GM12878 (cell line): ENCODE measurements around the gene UBA7. TPM values are rescaled to one million over a fixed set of nuclear protein-coding genes. Genes with fewer than 3 reads are reported as not detected.
"Not testable (repeated sequence)": the region's sequence is repeated elsewhere in the genome, so short reads cannot be mapped to it uniquely, and the experiment has no call there.

Experiments used
- ATAC-seq: fragments of 200-7000 bp; cut with Tn5 transposase; 3 replicates; pipeline ENCODE4 v1.9.1; 2020; ENCODE audit warnings: mild to moderate bottlenecking, moderate library complexity
- BruUV-seq: library from RNA; stranded (reverse); fragments of 400-500 nt; replicated peaks from 2 replicates; lab custom pipeline; 2021; lab: Mats Ljungman, UMichigan
- CTCF ChIA-PET: fragments of 300-600 bp; sonication (Branson Sonifier 250); formaldehyde crosslinking; extraction: SDS; loops from one replicate; lab custom pipeline; 2021; ENCODE audit warnings: inconsistent platforms; lab: Yijun Ruan, JAX
- POLR2A ChIA-PET: fragments of 350-600 bp; formaldehyde crosslinking; extraction: SDS; loops from one replicate; lab custom pipeline; 2021; ENCODE audit warnings: inconsistent platforms; lab: Charles Lee
- RAD21 ChIA-PET: fragments of 300-600 bp; sonication (Branson Sonifier 250); formaldehyde crosslinking; loops from one replicate; lab custom pipeline; 2023; ENCODE audit warnings: antibody characterized with exemption; ENCODE audit not compliant: unreplicated experiment; lab: Charles Lee
- SMC1A ChIA-PET: fragments of 300-600 bp; sonication (Branson Sonifier 250); formaldehyde crosslinking; loops from one replicate; lab custom pipeline; 2023; ENCODE audit not compliant: unreplicated experiment, uncharacterized antibody; lab: Charles Lee
- DNase-seq: peaks from one replicate; pipeline ENCODE4 v3.0.0-alpha.2; 2011; ENCODE audit warnings: low read depth, low spot score
- FAIRE-seq: peaks from 3 replicates; lab custom pipeline; 2011; peaks lifted over from hg19 to GRCh38; lab: Jason Lieb, UNC
- H2AFZ ChIP-seq: 2 replicates; pipeline ENCODE4 v1.6.0; 2011; ENCODE audit warnings: low read depth, low read length, control low read depth; ENCODE audit not compliant: control insufficient read depth
- H3K27ac ChIP-seq: 2 replicates; pipeline ENCODE4 v1.5.1; 2011; ENCODE audit warnings: control low read depth; ENCODE audit not compliant: control insufficient read depth, insufficient read depth
- H3K27me3 ChIP-seq, 2 experiments: replicated peaks in 1 of 2; 2 replicates each; pipeline versions ENCODE4 v1.6.0 to v1.6.1; 2011; ENCODE audit warnings: low read length in 1 of 2; ENCODE audit not compliant: control insufficient read depth in 2 of 2, insufficient read depth in 2 of 2
- H3K36me3 ChIP-seq, 2 experiments: 2 replicates each; pipeline ENCODE4 v1.5.1; 2011; ENCODE audit warnings: low read length in 1 of 2; ENCODE audit not compliant: control insufficient read depth in 2 of 2, insufficient read depth in 2 of 2
- H3K4me1 ChIP-seq: 2 replicates; pipeline ENCODE4 v1.6.1; 2011; ENCODE audit warnings: mild to moderate bottlenecking, low read length, moderate library complexity, mixed read lengths; ENCODE audit not compliant: control insufficient read depth, insufficient read depth
- H3K4me2 ChIP-seq: 2 replicates; pipeline ENCODE4 v1.6.0; 2011; ENCODE audit warnings: control low read depth; ENCODE audit not compliant: control insufficient read depth, insufficient read depth
- H3K4me3 ChIP-seq: fragments of 200-600 bp; sonication (generic); 2 replicates; pipeline ENCODE4 v1.5.1; 2016
- H3K79me2 ChIP-seq: 2 replicates; pipeline ENCODE4 v1.6.0; 2011; ENCODE audit warnings: low read length; ENCODE audit not compliant: control insufficient read depth, insufficient read depth
- H3K9ac ChIP-seq: 2 replicates; pipeline ENCODE4 v1.8.0; 2011; ENCODE audit warnings: low read length, control low read depth, mixed read lengths; ENCODE audit not compliant: control insufficient read depth, insufficient read depth
- H3K9me3 ChIP-seq: replicated peaks from 3 replicates; pipeline ENCODE4 v1.5.1; 2011; ENCODE audit warnings: mild to moderate bottlenecking, low read length; ENCODE audit not compliant: control insufficient read depth, insufficient read depth
- H4K20me1 ChIP-seq: 2 replicates; pipeline ENCODE4 v1.6.0; 2011; ENCODE audit not compliant: control insufficient read depth, insufficient read depth
- EGR1 ChIP-seq, 2 experiments: IDR thresholded peaks; 1 replicate in 1 of 2; 2 replicates in 1 of 2; pipeline ENCODE4 v1.6.1; 2011 to 2012; ENCODE audit warnings: low read depth in 2 of 2, low read length in 2 of 2, borderline replicate concordance in 1 of 2, mild to moderate bottlenecking in 1 of 2, moderate library complexity in 1 of 2
- GATAD2B ChIP-seq: fragments of 450-650 bp; conservative IDR thresholded peaks from 2 replicates; pipeline ENCODE4 v1.6.1; 2017; ENCODE audit warnings: low read depth, mild to moderate bottlenecking, moderate library complexity
- ZNF24 ChIP-seq: fragments of 450-650 bp; IDR thresholded peaks from 2 replicates; pipeline ENCODE4 v1.6.1; 2017; ENCODE audit warnings: antibody characterized with exemption, mild to moderate bottlenecking
- ZNF622 ChIP-seq: fragments of 450-650 bp; IDR thresholded peaks from 2 replicates; pipeline ENCODE4 v1.6.1; 2017; ENCODE audit warnings: mild to moderate bottlenecking, inconsistent platforms
- WGBS: methylation state at CpG from one replicate; pipeline ENCODE4 v1.1.6; 2016; ENCODE audit warnings: low lambda C conversion rate; ENCODE audit not compliant: insufficient replicate concordance, insufficient coverage; ENCODE audit errors: missing lambda C conversion rate; 5-methylcytosine and 5-hydroxymethylcytosine counted together
- in situ Hi-C: fragments of 300-500 bp; cut with MboI; formaldehyde crosslinking; loops from 9 replicates; pipeline ENCODE4 v1.14.3; 2018; ENCODE audit warnings: mixed read lengths
- intact Hi-C: fragments of 100-400 bp; cut with micrococcal nuclease; formaldehyde crosslinking; loops from one replicate; pipeline ENCODE4 v1.14.2; 2022; ENCODE audit not compliant: unreplicated experiment
- polyA plus RNA-seq, 11 experiments: library from polyadenylated mRNA; depleted of rRNA in 4 of 11; unstranded in 6 of 11; stranded (reverse) in 5 of 11; fragments of >200 nt; fragmentation: Nextera tagmentation in 4 of 11; fragmentation: Illumina TruSeq in 1 of 11; extraction: Ambion mirVana in 4 of 11; extraction: Trizol in 1 of 11; gene quantifications; 1 replicate in 1 of 11; 2 replicates in 10 of 11; pipeline versions ENCODE4 v1.2.1 to v1.2.3, GENCODE V29; 2011 to 2016; ENCODE audit warnings: inconsistent platforms in 2 of 11, missing spikeins in 2 of 11, low read depth in 1 of 11
- total RNA-seq, 4 experiments: library from RNA; depleted of rRNA in 3 of 4; stranded (reverse); fragments of >200 nt in 3 of 4; fragmentation: Illumina TruSeq in 1 of 4; extraction: Trizol in 1 of 4; gene quantifications; 2 replicates each; pipeline versions ENCODE4 v1.2.1 to v1.2.3, GENCODE V29; 2013 to 2021

Gene UBA7
- total and polyA plus RNA-seq, 10 of the 15 experiments (the other 5 are each of a cell fraction or from before 2014, with no cell fraction given) = 11.8 to 116 (median 46.7) TPM

GRCh38 chr3:49826016-49826415 is 12.3 kb upstream of the UBA7 start (continued):
- TF ChIP-seq ZNF622 (no peak), ZNF24 (no peak)

- H2AFZ ChIP-seq, H3K9me3 ChIP-seq, H3K4me3 ChIP-seq, ATAC-seq, H3K9ac ChIP-seq, H3K4me1 ChIP-seq, H3K27me3 ChIP-seq, H3K4me2 ChIP-seq, H3K36me3 ChIP-seq, FAIRE-seq, H4K20me1 ChIP-seq, DNase-seq, BruUV-seq, H3K27ac ChIP-seq, RAD21 ChIA-PET, intact Hi-C loops, H3K79me2 ChIP-seq, in situ Hi-C loops: not testable (repeated sequence)
- CTCF ChIA-PET = interaction anchor here (0.6 kb wide), 1 partner anchor 264 kb away, joined by 3 read pairs; no protein-coding TSS in a partner anchor
- SMC1A ChIA-PET = interaction anchor here (0.6 kb wide), 1 partner anchor 835 kb away, joined by 4 read pairs; no protein-coding TSS in a partner anchor
- WGBS = 73% methylated on average over 3 of the region's 3 CpGs
- POLR2A ChIA-PET = interaction anchor here (0.8 kb wide), 1 partner anchor 8 kb away, joined by 3 read pairs; no protein-coding TSS in a partner anchor
Observed at GRCh38 chr3:49823131-49823530, 9.4 kb upstream of the UBA7 start.

- no peaks in the 10 kb centered on the region for H3K27me3 ChIP-seq
- H3K36me3 ChIP-seq = peaks cover 4 to 5% of the 10 kb centered on the region in 2 experiments; a peak in 3 of 4 replicates
- 24% methylated on average over 9 of the region's 9 CpGs for WGBS
- H3K27ac ChIP-seq = peak overlapping the region; percentile 94
- peaks cover 16% of the 10 kb centered on the region for H3K4me1 ChIP-seq
- H2AFZ ChIP-seq = no peak overlapping the region; the same call in 1 of the 2 replicates
- H3K4me2 ChIP-seq = peak overlapping the region; percentile 99
- FAIRE-seq (no peak), ATAC-seq (peak; percentile 27), DNase-seq (no peak)
- ChIA-PET RAD21 (interaction anchor here (1.1 to 4.4 kb wide), 6 partner anchors 9 to 273 kb away, joined by 3 to 71 read pairs (median 4); partner anchors contain the start of genes INKA1, IP6K1 and MON1A), CTCF (interaction anchor here (0.6 to 10.4 kb wide), 7 partner anchors 8 to 477 kb away, joined by 3 to 99 read pairs (median 4); partner anchors contain the start of gene INKA1), POLR2A (interaction anchor here (0.5 to 2.0 kb wide), 10 partner anchors 8 to 1148 kb away, joined by 3 to 17 read pairs (median 4); partner anchors contain the start of genes INKA1 and TRAIP), SMC1A (interaction anchor here (0.7 to 3.6 kb wide), 5 partner anchors 8 to 127 kb away, joined by 3 to 23 read pairs (median 23); partner anchors contain the start of genes INKA1 and RBM6)
- peak overlapping the region; percentile 94 for H3K9ac ChIP-seq
- peak overlapping the region; percentile 79 for H3K4me3 ChIP-seq
- no TSS peak for BruUV-seq
- no peaks in the 10 kb centered on the region for H4K20me1 ChIP-seq
- TF ChIP-seq EGR1 (IDR thresholded peaks at IDR 0.05; ENCODE audit: borderline replicate concordance in 1 of 2, low read depth in 2 of 2, low read length in 2 of 2) (no peak), GATAD2B (0 out of 2 replicates have a peak, but pooled peaks have one; percentile 15)
- H3K79me2 ChIP-seq = peaks cover 22% of the 10 kb centered on the region
- no peaks in the 10 kb centered on the region for H3K9me3 ChIP-seq
- intact Hi-C loops = no loop called here
- in situ Hi-C loops = no loop called here
Observed at GRCh38 chr3:49812916-49813496, 747 bp downstream of the UBA7 start.
